ENCODE measurements around the gene ACAA2.
"Not testable (repeated sequence)": the region's sequence is repeated elsewhere in the genome, so short reads cannot be mapped to it uniquely, and the experiment has no call there.

Gene ACAA2

DNA sequence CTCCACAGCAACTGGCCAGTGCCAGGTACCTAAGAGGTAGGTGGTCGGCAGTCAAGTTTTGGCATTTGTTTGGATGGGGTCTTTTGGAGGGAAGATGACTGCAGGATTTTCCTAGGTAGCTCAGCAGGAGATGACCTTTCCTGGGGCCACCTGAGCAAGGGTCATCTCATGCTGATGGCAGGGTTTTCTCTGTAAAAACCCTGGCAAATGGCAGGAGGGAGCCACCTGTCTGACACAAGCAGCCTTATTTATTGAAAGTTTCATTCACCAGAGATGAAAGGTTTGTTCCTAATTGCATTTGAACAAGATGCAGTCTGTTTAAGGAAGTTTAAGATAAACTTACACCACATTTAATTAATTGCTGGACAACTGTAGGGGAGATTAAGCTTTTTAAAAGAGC, 31.6 kb upstream of the ACAA2 start:
- no peak for DNase-seq (ENCODE audit: low spot score)

DNA sequence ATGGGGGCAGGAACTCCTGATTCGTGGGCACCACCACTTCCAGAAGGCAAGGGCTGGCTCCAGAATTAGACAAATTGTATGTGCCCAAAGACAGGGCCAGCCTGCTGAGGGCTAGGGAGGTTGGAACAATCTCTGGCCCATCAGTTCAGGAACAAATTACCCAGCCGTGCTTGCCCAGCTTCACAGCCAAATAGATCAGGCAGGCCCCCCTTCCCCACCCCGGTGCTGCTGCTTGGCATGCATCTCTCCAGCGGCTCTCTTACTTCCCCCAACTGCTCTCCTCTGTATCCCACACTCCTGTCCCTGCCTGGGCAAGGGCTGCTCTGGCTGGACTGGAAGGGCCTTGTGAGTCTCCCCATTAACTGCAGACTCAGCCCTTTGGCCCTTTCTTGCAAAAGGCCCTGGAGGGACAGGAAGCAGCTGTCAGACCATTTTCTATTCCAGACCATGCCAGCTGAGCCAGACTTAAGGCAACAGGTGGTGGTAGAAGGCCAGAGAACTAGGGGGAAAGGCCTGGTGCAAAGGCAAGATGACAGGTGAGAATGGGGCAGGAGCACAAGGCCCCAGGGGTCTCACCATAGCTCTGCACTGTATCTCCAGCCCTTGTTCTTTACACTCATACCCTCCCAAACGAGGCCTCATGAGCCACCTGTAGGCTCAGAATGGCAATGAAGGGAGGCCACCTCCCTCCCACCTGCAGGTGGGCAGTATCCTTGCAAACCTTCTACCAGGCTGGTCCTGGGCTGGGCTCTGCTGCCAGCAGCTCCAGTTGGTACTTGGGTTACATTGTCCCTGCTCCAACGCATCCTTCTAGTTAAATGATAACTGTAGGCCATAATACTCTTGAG, 30.7 kb upstream of the ACAA2 start:
- no peak for DNase-seq (ENCODE audit: low spot score)

DNA sequence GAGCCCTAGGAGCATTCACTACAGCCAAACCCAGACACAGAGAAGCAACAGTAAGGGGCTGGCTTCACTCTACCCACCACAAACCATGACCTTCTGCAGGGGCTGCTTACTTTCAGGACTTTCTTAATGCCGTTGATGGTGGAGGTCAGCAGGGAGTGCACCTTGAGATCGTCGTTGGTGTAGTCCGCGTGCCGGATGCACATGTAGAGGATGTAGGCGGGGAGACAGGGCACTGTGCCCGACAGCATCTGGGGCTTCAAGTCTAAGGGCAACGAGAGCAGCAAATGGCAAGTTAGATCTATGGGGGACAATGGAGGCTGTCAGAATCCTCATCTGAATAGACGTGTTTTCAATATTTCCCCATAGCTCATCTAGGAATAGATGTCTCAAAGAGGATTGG, 29.8 kb upstream of the ACAA2 start:
- DNase-seq (ENCODE audit: low spot score), result no peak

DNA sequence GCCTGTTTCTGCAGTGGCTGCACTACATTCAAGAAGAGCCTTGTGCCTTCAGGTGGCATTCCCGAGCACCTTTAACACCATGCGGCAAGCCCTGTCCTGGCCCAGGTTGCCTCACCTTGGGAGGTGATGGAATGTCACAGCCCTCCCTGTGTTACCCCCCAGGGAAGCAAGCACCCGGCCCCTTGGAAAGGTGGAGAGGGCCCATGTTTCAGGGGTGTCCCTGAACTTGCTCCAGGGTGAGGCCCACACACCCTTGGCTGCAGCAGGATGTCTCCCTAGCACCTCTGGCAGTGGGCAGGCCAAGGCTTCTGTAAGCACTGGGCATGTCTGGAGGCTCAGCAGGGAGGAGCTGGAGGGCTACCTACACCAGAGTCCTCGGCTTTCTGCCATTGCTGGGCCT, 29.3 kb upstream of the ACAA2 start:
- DNase-seq (ENCODE audit: low spot score), result no peak

DNA sequence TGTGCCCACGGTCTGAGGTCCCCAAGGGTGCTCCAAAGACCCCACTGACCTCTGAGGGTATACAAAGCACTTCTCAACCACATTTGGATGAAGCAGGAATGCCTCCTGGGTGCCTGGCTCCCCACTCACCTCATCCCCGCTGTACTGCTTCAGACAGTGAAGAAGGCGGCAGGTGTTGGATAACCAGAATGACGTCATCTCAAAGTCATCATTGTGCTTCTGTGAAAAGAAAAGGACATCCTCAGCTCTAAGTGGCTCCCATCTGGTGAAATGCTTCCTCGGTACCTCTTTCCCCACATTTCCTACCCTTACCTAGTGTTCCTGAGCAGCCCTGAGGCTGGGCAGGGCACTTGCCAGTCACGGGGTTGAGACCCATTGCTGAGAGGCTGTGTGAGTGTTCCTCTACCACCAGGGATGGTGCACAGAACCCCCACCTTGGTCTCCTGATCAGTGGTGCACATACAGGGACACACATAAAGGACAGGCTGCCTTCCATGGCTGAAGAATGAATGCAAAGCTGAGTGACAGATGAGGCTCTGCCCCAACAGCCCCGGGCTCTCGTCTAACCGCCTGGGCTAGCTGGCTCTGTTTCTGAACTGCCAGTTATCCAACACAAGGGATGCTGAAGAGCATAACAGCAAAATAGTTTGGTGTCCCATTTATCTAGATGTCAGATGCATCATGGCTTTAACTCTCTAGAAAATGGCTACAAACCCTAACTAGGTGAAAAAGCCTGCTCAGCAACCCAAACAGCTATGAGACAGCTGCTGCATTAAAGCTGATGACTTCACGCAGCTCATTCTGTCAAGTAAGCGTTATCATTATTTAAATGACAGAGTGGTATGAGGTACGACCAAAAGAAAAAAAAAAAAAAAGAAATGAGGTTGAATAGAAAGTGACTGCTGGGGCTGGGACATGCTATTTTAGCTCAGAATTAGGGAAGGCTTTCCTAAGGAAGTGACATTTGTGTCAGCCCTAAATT, 28.2 kb upstream of the ACAA2 start:
- no peak for DNase-seq (ENCODE audit: low spot score)

- no peak for DNase-seq (ENCODE audit: low spot score)
Measured at GRCh38 chr18:49839012-49839411, 25.7 kb upstream of the ACAA2 start.

- DNase-seq (ENCODE audit: low spot score), result no peak
Measured at GRCh38 chr18:49838381-49838780, 25.0 kb upstream of the ACAA2 start.

- DNase-seq (ENCODE audit: low spot score), result no peak
Measured at GRCh38 chr18:49837889-49838288, 24.6 kb upstream of the ACAA2 start.

- DNase-seq (ENCODE audit: low spot score), result not testable (repeated sequence)
Measured at GRCh38 chr18:49837316-49837835, 24.0 kb upstream of the ACAA2 start.

GRCh38 chr18:49835405-49835804, 22.1 kb upstream of the ACAA2 start:
- DNase-seq (ENCODE audit: low spot score), result no peak

- no peak for DNase-seq (ENCODE audit: low spot score)
Measured at GRCh38 chr18:49834258-49834657, 20.9 kb upstream of the ACAA2 start.

DNA sequence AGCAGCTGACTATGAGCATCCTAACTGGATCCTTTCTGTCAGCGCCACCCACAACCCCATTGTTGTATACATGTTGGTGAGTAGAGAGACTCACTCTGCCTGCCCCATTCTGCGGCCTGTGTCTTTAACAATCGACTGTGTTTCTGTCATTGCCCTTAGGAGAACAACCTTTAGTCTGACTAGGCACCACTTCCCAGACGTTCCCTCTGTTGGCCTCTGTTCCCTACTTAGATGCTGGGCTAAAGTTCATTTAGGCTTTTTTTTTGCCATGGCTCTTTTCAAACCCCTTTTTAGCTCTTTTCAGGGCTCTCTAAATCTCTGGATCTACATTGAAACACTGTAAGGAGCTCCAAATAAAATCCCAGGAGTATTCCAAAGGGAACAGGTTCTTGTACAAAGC, 20.5 kb upstream of the ACAA2 start:
- DNase-seq (ENCODE audit: low spot score), result no peak

GRCh38 chr18:49832221-49832647, 18.9 kb upstream of the ACAA2 start:
- no peak for DNase-seq (ENCODE audit: low spot score)

- no peak for DNase-seq (ENCODE audit: low spot score)
Measured at GRCh38 chr18:49827996-49828395, 14.7 kb upstream of the ACAA2 start.

GRCh38 chr18:49819823-49820671, 6.7 kb upstream of the ACAA2 start:
- DNase-seq (ENCODE audit: low spot score), result no peak

DNA sequence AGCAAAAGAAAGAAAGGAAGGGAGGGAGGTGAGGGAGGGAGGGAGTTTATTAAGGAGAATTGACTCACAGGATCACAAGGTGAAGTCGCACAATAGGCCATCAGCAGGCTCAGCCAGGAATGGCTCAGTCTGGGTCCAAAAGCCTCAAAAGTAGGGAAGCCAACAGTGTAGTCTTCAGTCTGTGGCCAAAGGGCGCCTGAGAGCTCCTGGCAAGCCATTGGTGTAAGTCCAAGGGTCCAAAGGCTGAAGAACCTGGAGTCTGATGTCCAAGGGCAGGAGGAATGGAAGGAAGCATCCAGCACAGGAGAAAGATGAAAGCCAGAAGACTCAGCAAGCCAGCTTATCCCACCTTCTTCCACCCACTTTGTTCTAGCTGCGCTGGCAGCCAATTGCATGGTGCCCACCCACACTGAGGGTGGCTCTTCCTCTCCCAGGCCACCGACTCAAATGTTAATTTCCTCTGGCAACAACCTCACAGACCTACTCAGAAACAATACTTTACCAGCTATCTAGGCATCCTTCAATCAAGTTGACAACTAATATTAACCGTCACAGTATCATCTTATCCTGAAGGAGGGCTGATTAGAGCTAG, 5.8 kb upstream of the ACAA2 start:
- no peak for DNase-seq (ENCODE audit: low spot score)

GRCh38 chr18:49817947-49818346, 4.6 kb upstream of the ACAA2 start:
- no peak for DNase-seq (ENCODE audit: low spot score)

DNA sequence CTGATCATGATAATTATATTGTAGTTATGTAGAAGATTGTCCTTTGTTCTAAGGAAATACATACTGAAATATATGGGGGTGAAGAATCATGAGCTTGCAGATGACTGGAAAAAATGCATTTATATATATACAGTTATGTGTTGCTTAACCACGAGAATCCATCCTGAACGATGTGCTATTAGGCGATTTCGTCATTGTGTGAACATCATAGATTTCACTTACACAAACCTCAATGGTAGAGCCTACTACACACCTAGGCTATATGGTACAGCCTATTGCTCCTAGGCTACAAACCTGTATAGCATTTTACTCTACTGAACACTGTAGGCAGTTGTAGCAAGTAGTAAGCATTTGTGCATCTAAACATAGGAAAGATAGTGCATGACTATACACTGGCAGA, 2.6 kb upstream of the ACAA2 start:
- DNase-seq (ENCODE audit: low spot score), result no peak

- no peak for DNase-seq (ENCODE audit: low spot score)
Measured at GRCh38 chr18:49814147-49814499, 790 bp upstream of the ACAA2 start.

- peak; percentile 54 for DNase-seq (ENCODE audit: low spot score)
Measured at GRCh38 chr18:49813069-49813318, 339 bp downstream of the ACAA2 start.

- peak; percentile 15 for DNase-seq (ENCODE audit: low spot score)
Measured at GRCh38 chr18:49812286-49813068, 856 bp downstream of the ACAA2 start.
